Measurements from ENCODE around the gene PES1.
"Not testable (repeated sequence)": the region's sequence is repeated elsewhere in the genome, so short reads cannot be mapped to it uniquely, and the experiment has no call there.

Gene PES1

DNA sequence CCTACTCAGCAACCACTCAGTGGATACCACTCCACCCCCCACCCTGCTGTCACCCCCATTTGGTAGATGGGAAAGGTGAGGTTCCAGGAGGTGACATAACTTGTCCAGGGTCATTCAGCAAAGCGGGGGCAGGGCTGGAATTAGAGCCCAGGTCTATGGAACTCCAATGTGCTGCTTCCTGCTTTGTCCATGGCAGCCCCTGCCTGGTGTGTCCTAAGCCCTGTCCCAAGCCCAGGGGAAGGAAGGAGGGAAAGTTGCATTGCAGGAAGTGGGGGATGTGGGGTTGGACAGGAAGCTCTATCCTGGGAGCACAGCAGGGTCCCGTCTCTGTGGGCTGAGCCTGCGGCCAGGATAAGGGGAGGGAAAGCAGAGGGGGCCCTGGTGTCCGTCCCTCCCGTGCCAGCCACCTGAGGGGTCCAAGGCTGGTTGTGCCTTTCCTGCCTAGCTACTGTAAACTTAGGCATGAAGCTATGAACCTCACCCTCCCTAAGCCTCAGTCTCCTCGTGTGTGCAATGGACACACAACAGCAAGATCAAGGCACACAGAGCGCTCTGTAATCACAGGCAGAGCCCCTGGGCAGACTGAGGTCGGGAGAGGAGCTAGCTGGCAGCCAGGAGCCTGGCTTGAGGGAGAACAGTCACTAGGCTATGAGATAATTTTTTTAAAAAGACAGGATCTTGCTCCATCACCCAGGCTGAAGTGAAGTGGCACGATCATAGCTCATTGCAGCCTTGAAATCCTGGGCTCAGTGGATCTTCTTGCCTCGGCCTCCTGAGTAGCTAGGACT is 30.1 kb downstream of the PES1 start:
- Histone ChIP-seq H2AFZ (ENCODE audit: low read depth, low read length, severe bottlenecking) (no peak overlapping the region), H3K4me2 (ENCODE audit: low read depth, low read length, poor library complexity, severe bottlenecking) (no peak overlapping the region), H3K9me2 (replicated peaks; ENCODE audit: insufficient read depth, low read length) (no peaks in the 10 kb centered on the region), H3K9me3 (ENCODE audit: insufficient read depth, low read length) (no peaks in the 10 kb centered on the region), H3K79me2 (ENCODE audit: insufficient read depth, low read length) (no peaks in the 10 kb centered on the region), H3K27ac (ENCODE audit: low read depth, low read length) (no peak overlapping the region), H3K27me3 (ENCODE audit: low read length) (no peaks in the 10 kb centered on the region), H4K20me1 (ENCODE audit: low read depth, low read length) (no peaks in the 10 kb centered on the region), H3K9ac (ENCODE audit: low read length) (no peak overlapping the region), H3F3A (ENCODE audit: insufficient read depth) (no peaks in the 10 kb centered on the region), H3K4me3 (ENCODE audit: insufficient read depth, low read length, poor library complexity, severe bottlenecking) (no peak overlapping the region), H3K36me3 (ENCODE audit: low read length) (no peaks in the 10 kb centered on the region)
- TF ChIP-seq EZH2phosphoT487 (conservative IDR thresholded peaks at IDR 0.05; ENCODE audit: low read length) (no peak), CTCF (IDR thresholded peaks at IDR 0.05; ENCODE audit: insufficient read depth, low read length, poor library complexity, severe bottlenecking) (no peak)

GRCh38 chr22:30560643-30561202 is 31.0 kb downstream of the PES1 start:
- not testable (repeated sequence) for H3K36me3 ChIP-seq (ENCODE audit: low read length); H3K9me2 ChIP-seq (replicated peaks; ENCODE audit: insufficient read depth, low read length); H3K4me3 ChIP-seq (ENCODE audit: insufficient read depth, low read length, poor library complexity, severe bottlenecking); H3K9me3 ChIP-seq (ENCODE audit: insufficient read depth, low read length); H3K4me2 ChIP-seq (ENCODE audit: low read depth, low read length, poor library complexity, severe bottlenecking); H3K27ac ChIP-seq (ENCODE audit: low read depth, low read length); H3F3A ChIP-seq (ENCODE audit: insufficient read depth); H2AFZ ChIP-seq (ENCODE audit: low read depth, low read length, severe bottlenecking); H3K79me2 ChIP-seq (ENCODE audit: insufficient read depth, low read length); H4K20me1 ChIP-seq (ENCODE audit: low read depth, low read length); H3K27me3 ChIP-seq (ENCODE audit: low read length); H3K9ac ChIP-seq (ENCODE audit: low read length)

- no peaks in the 10 kb centered on the region for H3F3A ChIP-seq (ENCODE audit: insufficient read depth)
- no peak overlapping the region for H3K27ac ChIP-seq (ENCODE audit: low read depth, low read length)
- H3K9me3 ChIP-seq (ENCODE audit: insufficient read depth, low read length): no peaks in the 10 kb centered on the region
- no peaks in the 10 kb centered on the region for H3K27me3 ChIP-seq (ENCODE audit: low read length)
- no peak overlapping the region for H3K4me2 ChIP-seq (ENCODE audit: low read depth, low read length, poor library complexity, severe bottlenecking)
- H2AFZ ChIP-seq (ENCODE audit: low read depth, low read length, severe bottlenecking): no peak overlapping the region
- no peaks in the 10 kb centered on the region for H3K9me2 ChIP-seq (replicated peaks; ENCODE audit: insufficient read depth, low read length)
- TF ChIP-seq EZH2phosphoT487 (conservative IDR thresholded peaks at IDR 0.05; ENCODE audit: low read length): no peak
- TF ChIP-seq CTCF (IDR thresholded peaks at IDR 0.05; ENCODE audit: insufficient read depth, low read length, poor library complexity, severe bottlenecking): no peak
- no peaks in the 10 kb centered on the region for H3K36me3 ChIP-seq (ENCODE audit: low read length)
- H3K4me3 ChIP-seq (ENCODE audit: insufficient read depth, low read length, poor library complexity, severe bottlenecking): no peak overlapping the region
- no peaks in the 10 kb centered on the region for H4K20me1 ChIP-seq (ENCODE audit: low read depth, low read length)
- H3K79me2 ChIP-seq (ENCODE audit: insufficient read depth, low read length): no peaks in the 10 kb centered on the region
- no peak overlapping the region for H3K9ac ChIP-seq (ENCODE audit: low read length)
These were observed 31.8 kb downstream of the PES1 start for GRCh38 chr22:30559889-30560288.

- Histone ChIP-seq H3K4me2 (ENCODE audit: low read depth, low read length, poor library complexity, severe bottlenecking) (no peak overlapping the region), H4K20me1 (ENCODE audit: low read depth, low read length) (no peaks in the 10 kb centered on the region), H3K79me2 (ENCODE audit: insufficient read depth, low read length) (no peaks in the 10 kb centered on the region), H3K27ac (ENCODE audit: low read depth, low read length) (no peak overlapping the region), H3K9me2 (replicated peaks; ENCODE audit: insufficient read depth, low read length) (no peaks in the 10 kb centered on the region), H3K9me3 (ENCODE audit: insufficient read depth, low read length) (no peaks in the 10 kb centered on the region), H3F3A (ENCODE audit: insufficient read depth) (no peaks in the 10 kb centered on the region), H3K27me3 (ENCODE audit: low read length) (no peaks in the 10 kb centered on the region), H2AFZ (ENCODE audit: low read depth, low read length, severe bottlenecking) (no peak overlapping the region), H3K36me3 (ENCODE audit: low read length) (no peaks in the 10 kb centered on the region), H3K4me3 (ENCODE audit: insufficient read depth, low read length, poor library complexity, severe bottlenecking) (no peak overlapping the region), H3K9ac (ENCODE audit: low read length) (no peak overlapping the region)
- TF ChIP-seq EZH2phosphoT487 (conservative IDR thresholded peaks at IDR 0.05; ENCODE audit: low read length) (no peak), CTCF (IDR thresholded peaks at IDR 0.05; ENCODE audit: insufficient read depth, low read length, poor library complexity, severe bottlenecking) (no peak)
These were observed 34.5 kb downstream of the PES1 start for GRCh38 chr22:30557243-30557642.

All from SU-DHL-6 (cell line).